Karpas-422 (cell line): ENCODE results near the gene KLHL10. TPM values are rescaled to one million over a fixed set of nuclear protein-coding genes. Genes with fewer than 3 reads are reported as not detected.
A peak's percentile ranks its signal among the peaks of the same experiment; 100 is the strongest.

ENCODE experiments used
- DNase-seq: peaks from one replicate; pipeline ENCODE4 v3.0.0-alpha.2; 2015
- H2AFZ ChIP-seq: fragments of 200-600 bp; sonication (generic); 2 replicates; pipeline ENCODE4 v1.6.1; 2014; ENCODE audit warnings: antibody characterized with exemption, low read length, mixed read lengths
- H3K27ac ChIP-seq: fragments of 200-600 bp; sonication (generic); 2 replicates; pipeline ENCODE4 v1.5.1; 2014; ENCODE audit warnings: mild to moderate bottlenecking, low read length, moderate library complexity
- H3K27me3 ChIP-seq: fragments of 200-600 bp; sonication (generic); 2 replicates; pipeline ENCODE4 v1.6.1; 2014; ENCODE audit warnings: low read length, mixed read lengths
- H3K36me3 ChIP-seq: fragments of 200-600 bp; sonication (generic); 2 replicates; pipeline ENCODE4 v1.6.1; 2014; ENCODE audit warnings: low read length, mixed read lengths; ENCODE audit not compliant: insufficient read depth
- H3K4me1 ChIP-seq: fragments of 200-600 bp; sonication (generic); 2 replicates; pipeline ENCODE4 v1.6.1; 2014; ENCODE audit warnings: mild to moderate bottlenecking, low read length, mixed read lengths
- H3K4me2 ChIP-seq: fragments of 200-600 bp; sonication (generic); 2 replicates; pipeline ENCODE4 v1.6.1; 2014; ENCODE audit warnings: low read length, low read depth, mild to moderate bottlenecking; ENCODE audit not compliant: poor library complexity, severe bottlenecking
- H3K4me3 ChIP-seq: fragments of 200-600 bp; sonication (generic); 2 replicates; pipeline ENCODE4 v1.5.1; 2014; ENCODE audit warnings: mild to moderate bottlenecking, antibody characterized with exemption, low read length, mixed read lengths
- H3K79me2 ChIP-seq: fragments of 200-600 bp; sonication (generic); 2 replicates; pipeline ENCODE4 v1.6.1; 2014; ENCODE audit warnings: mild to moderate bottlenecking, low read length, mixed read lengths
- H3K9ac ChIP-seq: fragments of 200-600 bp; sonication (generic); 2 replicates; pipeline ENCODE4 v1.6.0; 2014; ENCODE audit warnings: low read length
- H3K9me2 ChIP-seq: fragments of 200-600 bp; sonication (generic), shearing (Covaris generic); replicated peaks from 2 replicates; pipeline ENCODE4 v1.6.0; 2014; ENCODE audit warnings: mild to moderate bottlenecking, low read length, moderate library complexity; ENCODE audit not compliant: insufficient read depth
- H3K9me3 ChIP-seq: fragments of 300-700, 200-600 bp; sonication (generic); 2 replicates; pipeline ENCODE4 v1.6.1; 2014; ENCODE audit warnings: low read length, mixed read lengths
- H4K20me1 ChIP-seq: fragments of 200-600 bp; sonication (generic); 2 replicates; pipeline ENCODE4 v1.6.1; 2014; ENCODE audit warnings: mild to moderate bottlenecking, antibody characterized with exemption, low read length, low read depth; ENCODE audit not compliant: insufficient read depth
- total RNA-seq: library from RNA; depleted of rRNA; stranded (reverse); fragments of >200 nt; shearing (Covaris generic); gene quantifications from 2 replicates; pipeline ENCODE4 v1.2.3, GENCODE V29; 2014; ENCODE audit warnings: low replicate concordance

The KLHL10 gene
- total RNA-seq, 1 experiment from 2014 or later, result not detected

DNA sequence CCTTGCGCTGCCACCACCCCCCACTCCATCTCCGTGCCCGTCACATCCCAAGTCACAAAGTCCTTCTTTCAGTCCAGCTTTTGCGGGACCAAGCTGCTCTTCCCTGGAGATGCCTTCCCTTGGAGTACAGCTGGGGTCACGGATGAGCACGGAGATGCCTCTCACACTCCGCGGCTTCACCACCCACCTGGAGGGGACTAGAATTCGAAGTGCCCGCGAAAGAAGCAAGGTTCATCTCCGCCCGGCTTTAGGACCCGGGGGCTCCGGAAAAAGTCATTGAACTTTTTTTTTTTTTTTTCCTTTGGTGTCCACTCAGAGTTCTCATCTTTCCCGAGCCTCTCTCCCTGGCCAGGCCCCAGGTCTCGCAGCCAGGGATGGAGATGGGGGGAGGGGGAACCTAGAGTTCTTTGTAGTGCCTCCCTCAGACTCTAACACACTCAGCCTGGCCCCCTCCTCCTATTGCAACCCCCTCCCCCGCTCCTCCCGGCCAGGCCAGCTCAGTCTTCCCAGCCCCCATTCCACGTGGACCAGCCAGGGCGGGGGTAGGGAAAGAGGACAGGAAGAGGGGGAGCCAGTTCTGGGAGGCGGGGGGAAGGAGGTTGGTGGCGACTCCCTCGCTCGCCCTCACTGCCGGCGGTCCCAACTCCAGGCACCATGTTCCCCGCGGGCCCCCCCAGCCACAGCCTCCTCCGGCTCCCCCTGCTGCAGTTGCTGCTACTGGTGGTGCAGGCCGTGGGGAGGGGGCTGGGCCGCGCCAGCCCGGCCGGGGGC, 25.1 kb upstream of the KLHL10 start, which contains the start of gene FKBP10:
Gene FKBP10, plus strand, starts transcription at position 624 of the 771 bp plus-strand sequence. Its CDS starts 31 bp downstream, at position 655.
- DNase-seq, result peak; percentile 67
- H2AFZ ChIP-seq, result peak within 1 kb of the TSS; percentile 60; the same call in 1 of the 2 replicates

GRCh38 chr17:41813152-41813680, 24.4 kb upstream of the KLHL10 start:
- no peaks in the 10 kb centered on the region for H3K36me3 ChIP-seq
- H3K79me2 ChIP-seq, result no peaks in the 10 kb centered on the region
- H4K20me1 ChIP-seq, result no peaks in the 10 kb centered on the region
- no peak overlapping the region for H2AFZ ChIP-seq
- no peak for DNase-seq
- peak overlapping the region; percentile 71 for H3K4me2 ChIP-seq
- no peak overlapping the region for H3K27ac ChIP-seq
- peaks cover 12% of the 10 kb centered on the region for H3K4me1 ChIP-seq
- no peak overlapping the region for H3K9ac ChIP-seq
- H3K9me2 ChIP-seq, result no peaks in the 10 kb centered on the region
- no peaks in the 10 kb centered on the region for H3K27me3 ChIP-seq
- H3K4me3 ChIP-seq, result no peak overlapping the region
- no peaks in the 10 kb centered on the region for H3K9me3 ChIP-seq

More for the DNA sequence above, 25.1 kb upstream of the KLHL10 start, which contains the start of gene FKBP10:
- Histone ChIP-seq H3K36me3 (no peaks in the 10 kb centered on the region), H3K9me3 (no peaks in the 10 kb centered on the region), H3K9ac (peak within 1 kb of the TSS; percentile 41), H3K4me2 (peak within 1 kb of the TSS; percentile 71), H3K79me2 (no peaks in the 10 kb centered on the region), H3K27ac (no peak within 1 kb of the TSS), H3K4me1 (peaks cover 12% of the 10 kb centered on the region), H3K27me3 (no peaks in the 10 kb centered on the region), H3K9me2 (no peaks in the 10 kb centered on the region), H3K4me3 (peak within 1 kb of the TSS; percentile 47; the same call in 1 of the 2 replicates), H4K20me1 (no peaks in the 10 kb centered on the region)

GRCh38 chr17:41813699-41814124, 23.9 kb upstream of the KLHL10 start:
- no peaks in the 10 kb centered on the region for H3K9me3 ChIP-seq
- H3K36me3 ChIP-seq, result no peaks in the 10 kb centered on the region
- H3K27me3 ChIP-seq, result no peaks in the 10 kb centered on the region
- H3K27ac ChIP-seq, result no peak overlapping the region
- H3K9me2 ChIP-seq, result no peaks in the 10 kb centered on the region
- H3K79me2 ChIP-seq, result no peaks in the 10 kb centered on the region
- no peak overlapping the region for H3K4me2 ChIP-seq
- DNase-seq, result no peak
- H3K4me1 ChIP-seq, result peaks cover 12% of the 10 kb centered on the region
- no peak overlapping the region for H3K9ac ChIP-seq
- H3K4me3 ChIP-seq, result no peak overlapping the region
- no peaks in the 10 kb centered on the region for H4K20me1 ChIP-seq
- H2AFZ ChIP-seq, result no peak overlapping the region

DNA sequence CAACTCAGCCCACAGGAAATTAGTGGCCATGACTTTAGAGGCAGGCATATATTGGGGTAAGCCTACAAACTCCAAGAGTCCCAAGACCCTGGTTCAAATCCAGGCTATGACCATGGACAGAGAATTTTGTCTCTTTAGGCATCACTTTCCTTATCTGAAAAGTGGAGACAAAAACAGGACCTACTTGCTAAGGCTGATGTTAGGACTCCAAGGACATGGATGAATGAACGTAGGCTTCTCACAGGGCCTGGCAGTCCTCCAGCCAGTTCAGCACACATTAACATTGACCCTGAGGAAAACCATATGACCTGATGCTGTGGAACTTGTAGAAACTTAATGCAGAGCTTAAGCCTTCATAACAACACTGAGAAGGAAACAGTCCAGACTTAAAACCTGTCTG, 23.4 kb upstream of the KLHL10 start:
- no peak overlapping the region for H3K27ac ChIP-seq
- H3K4me3 ChIP-seq, result no peak overlapping the region
- H3K79me2 ChIP-seq, result no peaks in the 10 kb centered on the region
- DNase-seq, result no peak
- peaks cover 17% of the 10 kb centered on the region for H3K4me1 ChIP-seq
- H2AFZ ChIP-seq, result no peak overlapping the region
- H3K27me3 ChIP-seq, result no peaks in the 10 kb centered on the region
- no peak overlapping the region for H3K9ac ChIP-seq
- H3K9me3 ChIP-seq, result no peaks in the 10 kb centered on the region
- H3K4me2 ChIP-seq, result no peak overlapping the region
- no peaks in the 10 kb centered on the region for H3K36me3 ChIP-seq
- H3K9me2 ChIP-seq, result no peaks in the 10 kb centered on the region
- no peaks in the 10 kb centered on the region for H4K20me1 ChIP-seq

DNA sequence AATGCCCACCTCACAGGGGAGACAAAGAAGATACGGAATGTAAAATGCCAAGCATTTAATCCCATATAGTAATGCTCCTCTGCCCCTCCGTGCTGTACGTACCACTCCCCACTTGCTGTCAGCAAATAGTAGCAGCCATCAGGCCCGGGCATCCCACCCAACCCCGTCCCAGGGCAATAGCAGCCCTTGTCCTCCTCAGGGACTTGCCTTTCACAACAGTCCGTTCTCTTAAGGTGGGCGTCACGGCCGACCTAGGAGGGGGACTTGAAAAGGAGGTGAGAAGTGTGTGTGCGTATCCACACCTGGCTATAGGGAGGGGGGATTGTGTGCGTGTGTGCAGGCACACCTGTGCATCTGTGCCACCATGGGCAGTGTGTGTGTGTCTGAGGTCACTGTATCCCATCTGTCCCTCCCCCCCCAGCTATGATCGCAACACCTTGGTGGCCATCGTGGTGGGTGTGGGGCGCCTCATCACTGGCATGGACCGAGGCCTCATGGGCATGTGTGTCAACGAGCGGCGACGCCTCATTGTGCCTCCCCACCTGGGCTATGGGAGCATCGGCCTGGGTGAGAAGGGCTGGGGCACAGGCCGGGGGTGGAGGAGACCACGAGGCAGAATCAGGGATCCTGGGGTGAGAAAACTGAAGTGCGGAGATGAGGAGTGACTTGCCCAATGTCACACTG, 20.8 kb upstream of the KLHL10 start:
- no peaks in the 10 kb centered on the region for H3K36me3 ChIP-seq
- H3K9me2 ChIP-seq, result no peaks in the 10 kb centered on the region
- peaks cover 17% of the 10 kb centered on the region for H3K4me1 ChIP-seq
- H3K27me3 ChIP-seq, result no peaks in the 10 kb centered on the region
- no peaks in the 10 kb centered on the region for H4K20me1 ChIP-seq
- no peak overlapping the region for H3K4me3 ChIP-seq
- no peak overlapping the region for H3K27ac ChIP-seq
- no peaks in the 10 kb centered on the region for H3K9me3 ChIP-seq
- no peak overlapping the region for H2AFZ ChIP-seq
- H3K79me2 ChIP-seq, result no peaks in the 10 kb centered on the region
- DNase-seq, result no peak
- H3K4me2 ChIP-seq, result no peak overlapping the region
- no peak overlapping the region for H3K9ac ChIP-seq

- Histone ChIP-seq H3K79me2 (no peaks in the 10 kb centered on the region), H3K9me3 (no peaks in the 10 kb centered on the region), H3K27ac (no peak overlapping the region), H4K20me1 (no peaks in the 10 kb centered on the region), H3K36me3 (no peaks in the 10 kb centered on the region), H3K27me3 (no peaks in the 10 kb centered on the region), H3K4me2 (no peak overlapping the region), H3K9me2 (no peaks in the 10 kb centered on the region), H3K4me1 (peaks cover 7% of the 10 kb centered on the region), H2AFZ (no peak overlapping the region), H3K9ac (no peak overlapping the region), H3K4me3 (no peak overlapping the region)
- DNase-seq, result no peak
These were observed 19.6 kb upstream of the KLHL10 start for GRCh38 chr17:41818024-41818423.

DNA sequence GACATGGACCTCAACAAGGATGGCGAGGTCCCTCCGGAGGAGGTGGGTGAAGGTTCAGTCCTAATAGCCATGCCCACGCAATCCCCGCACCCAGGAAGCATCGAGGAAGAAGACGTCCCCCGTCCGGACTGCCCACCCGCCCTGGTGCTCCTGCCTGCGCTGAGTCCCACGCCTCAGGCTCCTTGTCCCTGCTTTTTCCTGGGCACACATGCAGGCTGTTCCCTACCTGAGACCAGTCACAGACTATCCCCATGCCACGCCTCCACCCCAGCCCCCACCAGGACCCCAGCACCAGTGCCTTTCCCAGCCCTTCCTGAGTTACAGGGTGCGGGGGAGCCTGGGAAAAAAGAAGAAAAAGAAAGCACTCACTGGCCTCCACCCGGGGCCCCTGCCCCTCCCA, 15.8 kb upstream of the KLHL10 start:
- Histone ChIP-seq H3K4me1 (peaks cover 7% of the 10 kb centered on the region), H3K9me2 (no peaks in the 10 kb centered on the region), H2AFZ (no peak overlapping the region), H3K27me3 (no peaks in the 10 kb centered on the region), H3K79me2 (no peaks in the 10 kb centered on the region), H3K27ac (no peak overlapping the region), H3K4me3 (no peak overlapping the region), H3K9me3 (no peaks in the 10 kb centered on the region), H3K36me3 (no peaks in the 10 kb centered on the region), H3K4me2 (no peak overlapping the region), H3K9ac (no peak overlapping the region), H4K20me1 (no peaks in the 10 kb centered on the region)
- DNase-seq, result no peak
